ENCODE results near the gene TSPAN11.

DNA sequence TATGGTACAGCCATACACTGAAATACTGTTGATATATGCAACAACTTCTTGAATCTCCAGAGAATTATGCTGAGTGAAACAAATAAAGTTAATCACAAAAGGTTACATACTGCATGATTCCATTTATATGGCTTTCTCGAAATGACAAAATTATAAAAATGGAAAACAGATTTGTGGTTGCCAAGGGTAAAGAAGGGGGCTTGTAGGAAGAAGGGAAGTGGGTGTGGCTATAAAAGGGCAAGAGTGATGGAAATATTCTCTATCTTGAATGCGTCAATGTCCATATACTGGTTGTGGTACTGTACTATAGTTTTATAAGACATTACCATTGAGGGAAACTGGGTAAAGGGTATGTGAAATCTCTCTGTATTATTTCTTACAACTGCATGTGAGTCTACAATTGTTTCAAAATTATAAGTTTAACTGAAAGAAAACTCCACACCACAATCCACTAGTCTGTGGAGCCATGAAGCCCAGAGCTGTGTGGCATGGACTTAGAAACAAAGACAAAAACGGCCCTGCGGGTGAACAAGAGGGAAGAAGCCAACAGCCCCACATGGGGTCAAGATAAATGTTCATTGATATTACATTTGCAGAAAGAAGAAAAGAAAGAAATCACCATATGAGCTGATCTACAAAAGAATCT is 18.3 kb upstream of the TSPAN11 start:
- TF ChIP-seq RFX5 (IDR thresholded peaks at IDR 0.05; ENCODE audit: low read depth, low read length), result no peak
- TF ChIP-seq, protein P1, sequence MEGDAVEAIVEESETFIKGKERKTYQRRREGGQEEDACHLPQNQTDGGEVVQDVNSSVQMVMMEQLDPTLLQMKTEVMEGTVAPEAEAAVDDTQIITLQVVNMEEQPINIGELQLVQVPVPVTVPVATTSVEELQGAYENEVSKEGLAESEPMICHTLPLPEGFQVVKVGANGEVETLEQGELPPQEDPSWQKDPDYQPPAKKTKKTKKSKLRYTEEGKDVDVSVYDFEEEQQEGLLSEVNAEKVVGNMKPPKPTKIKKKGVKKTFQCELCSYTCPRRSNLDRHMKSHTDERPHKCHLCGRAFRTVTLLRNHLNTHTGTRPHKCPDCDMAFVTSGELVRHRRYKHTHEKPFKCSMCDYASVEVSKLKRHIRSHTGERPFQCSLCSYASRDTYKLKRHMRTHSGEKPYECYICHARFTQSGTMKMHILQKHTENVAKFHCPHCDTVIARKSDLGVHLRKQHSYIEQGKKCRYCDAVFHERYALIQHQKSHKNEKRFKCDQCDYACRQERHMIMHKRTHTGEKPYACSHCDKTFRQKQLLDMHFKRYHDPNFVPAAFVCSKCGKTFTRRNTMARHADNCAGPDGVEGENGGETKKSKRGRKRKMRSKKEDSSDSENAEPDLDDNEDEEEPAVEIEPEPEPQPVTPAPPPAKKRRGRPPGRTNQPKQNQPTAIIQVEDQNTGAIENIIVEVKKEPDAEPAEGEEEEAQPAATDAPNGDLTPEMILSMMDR (conservative IDR thresholded peaks at IDR 0.05; ENCODE audit: low read depth, low read length), result no peak
- TF ChIP-seq BHLHE40 (IDR thresholded peaks at IDR 0.05; ENCODE audit: low read depth, low read length), result no peak
- TF ChIP-seq MXI1 (IDR thresholded peaks at IDR 0.05; ENCODE audit: borderline replicate concordance, low read depth, low read length), result no peak

Data from IMR-90 (cell line).